ENCODE data around the gene NR2F1. TPM values are rescaled to one million over a fixed set of nuclear protein-coding genes. Genes with fewer than 3 reads are reported as not detected.

The NR2F1 gene
- total and polyA plus RNA-seq, 7 donors, result 0.39 to 1.4 (median 1.2) TPM

DNA sequence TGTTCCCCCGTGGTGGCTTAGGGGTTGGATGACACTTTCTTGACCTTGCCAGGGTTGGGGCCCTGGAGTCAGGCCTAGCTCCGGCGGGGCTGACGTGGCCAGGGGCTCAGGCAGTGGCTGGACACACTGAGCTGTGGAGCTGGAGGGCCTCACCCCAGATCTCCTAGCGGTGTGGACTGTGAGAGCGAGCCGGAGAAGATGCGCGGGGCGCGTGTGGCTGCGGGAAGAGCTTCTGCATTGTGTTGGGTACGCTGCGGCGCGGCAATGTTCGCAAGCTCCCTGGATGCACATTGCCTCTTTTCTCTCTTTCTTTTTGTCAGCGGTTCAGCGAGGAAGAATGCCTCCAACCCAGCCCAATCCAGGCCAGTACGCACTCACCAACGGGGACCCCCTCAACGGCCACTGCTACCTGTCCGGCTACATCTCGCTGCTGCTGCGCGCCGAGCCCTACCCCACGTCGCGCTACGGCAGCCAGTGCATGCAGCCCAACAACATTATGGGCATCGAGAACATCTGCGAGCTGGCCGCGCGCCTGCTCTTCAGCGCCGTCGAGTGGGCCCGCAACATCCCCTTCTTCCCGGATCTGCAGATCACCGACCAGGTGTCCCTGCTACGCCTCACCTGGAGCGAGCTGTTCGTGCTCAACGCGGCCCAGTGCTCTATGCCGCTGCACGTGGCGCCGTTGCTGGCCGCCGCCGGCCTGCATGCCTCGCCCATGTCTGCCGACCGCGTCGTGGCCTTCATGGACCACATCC lies 4.8 kb downstream of the NR2F1 start:
- Histone ChIP-seq H3K9me3 (no peaks in the 10 kb centered on the region), H3K36me3 (ENCODE audit: insufficient read depth in 1 of 2, low read depth in 1 of 2) (no peaks in the 10 kb centered on the region), H3K4me3 (no peak overlapping the region), H3K27ac (no peak overlapping the region), H3K27me3 (ENCODE audit: insufficient read depth in 3 of 3, low read length in 2 of 3) (peaks cover 0 to 17% (median 0%) of the 10 kb centered on the region in 3 donors), H3K4me1 (no peaks in the 10 kb centered on the region)
- intact Hi-C loops (cut with DNase I), result loop anchor here in 1 of 2 donors (10.0 kb wide), 1 partner anchor 327 kb away; no protein-coding TSS in a partner anchor
- WGBS, 3 donors, result 72 to 80% (median 78%) methylated on average over 58 to 59 of the region's 59 CpGs
- ATAC-seq (no peak), DNase-seq (peak in 1 of 2 donors; percentile 49)
- no peak for TF ChIP-seq CTCF (IDR thresholded peaks at IDR 0.05)

DNA sequence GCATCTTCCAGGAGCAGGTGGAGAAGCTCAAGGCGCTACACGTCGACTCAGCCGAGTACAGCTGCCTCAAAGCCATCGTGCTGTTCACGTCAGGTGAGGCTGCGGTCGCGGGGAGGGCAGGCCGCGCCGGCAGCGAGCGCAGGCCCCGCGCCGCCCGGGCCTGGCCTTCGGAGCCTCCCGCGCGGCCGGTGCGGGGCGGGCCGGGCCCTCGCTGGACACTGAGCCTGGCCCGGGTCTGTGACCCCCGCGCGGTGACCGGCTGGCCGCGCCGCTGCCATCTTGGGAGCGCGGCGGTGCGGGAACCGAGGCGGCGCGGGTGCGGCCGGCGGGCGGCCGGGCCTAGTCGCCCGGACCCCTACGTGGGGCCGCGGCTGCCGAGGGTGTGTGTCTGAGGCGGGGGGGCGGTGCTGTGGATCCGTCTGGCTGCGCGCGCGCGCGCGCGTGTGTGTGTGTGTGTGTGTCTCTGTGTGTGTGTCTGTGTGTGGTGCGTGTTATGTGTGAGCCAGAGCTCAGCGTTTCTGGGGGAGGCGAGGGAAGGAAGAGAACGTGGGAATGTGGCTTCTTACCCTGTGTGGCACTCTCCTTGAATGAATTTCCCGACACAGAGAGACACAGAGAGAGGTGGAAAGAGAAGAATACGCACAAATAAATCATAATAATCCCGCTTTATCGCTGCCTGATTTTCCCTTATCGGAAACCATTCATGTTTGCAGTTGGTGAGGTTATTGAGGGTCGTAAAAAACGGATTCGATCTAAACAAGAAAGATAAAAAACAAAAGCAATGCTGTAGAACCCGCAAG lies 5.5 kb downstream of the NR2F1 start:
- ATAC-seq, result no peak
- no peaks in the 10 kb centered on the region for H3K9me3 ChIP-seq
- H3K36me3 ChIP-seq (ENCODE audit: insufficient read depth in 1 of 2, low read depth in 1 of 2), result no peaks in the 10 kb centered on the region
- peaks cover 0 to 14% (median 0%) of the 10 kb centered on the region in 3 donors for H3K27me3 ChIP-seq (ENCODE audit: insufficient read depth in 3 of 3, low read length in 2 of 3)
- no peaks in the 10 kb centered on the region for H3K4me1 ChIP-seq
- no peak for DNase-seq
- H3K4me3 ChIP-seq, result no peak overlapping the region
- no peak for TF ChIP-seq CTCF (IDR thresholded peaks at IDR 0.05)
- intact Hi-C loops (cut with DNase I), result loop anchor here in 1 of 2 donors (10.0 kb wide), 1 partner anchor 326 kb away; no protein-coding TSS in a partner anchor
- H3K27ac ChIP-seq, result no peak overlapping the region
- WGBS, 3 donors, result 72 to 76% (median 73%) methylated on average over 50 to 78 of the region's 78 CpGs

DNA sequence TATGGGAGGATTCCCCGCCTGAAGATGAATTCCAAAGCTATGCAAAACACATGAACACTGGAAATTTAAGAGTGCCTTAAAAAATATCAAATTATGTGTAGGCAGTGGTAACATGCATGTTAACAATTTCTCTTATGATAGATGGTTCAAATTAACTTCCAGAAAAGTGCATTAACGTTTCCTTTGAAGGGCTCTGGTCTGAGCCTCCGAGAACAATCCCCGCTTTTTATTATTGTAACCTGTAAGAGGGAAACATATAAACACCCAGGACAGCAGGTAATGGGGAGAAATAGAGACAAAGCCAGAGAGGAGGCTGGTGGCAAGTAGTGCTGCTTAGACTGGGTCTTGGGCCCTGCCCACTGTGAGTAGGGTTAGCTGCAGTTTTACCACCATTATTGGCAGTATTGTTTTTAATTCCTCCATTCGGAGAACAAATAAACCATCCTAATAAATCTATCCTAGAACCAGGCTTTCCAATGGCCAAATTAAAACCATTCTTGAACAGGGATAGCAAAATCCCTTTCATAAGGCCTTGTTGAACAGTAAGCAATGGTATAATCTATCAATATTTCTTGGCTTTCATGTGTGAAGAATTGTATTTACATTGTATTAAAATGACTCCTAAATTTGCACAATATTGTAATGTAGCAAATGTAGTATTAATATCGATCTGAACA lies 6.3 kb downstream of the NR2F1 start:
- intact Hi-C loops (cut with DNase I), result loop anchor here in 1 of 2 donors (10.0 kb wide), 1 partner anchor 326 kb away; no protein-coding TSS in a partner anchor
- H3K27me3 ChIP-seq (ENCODE audit: insufficient read depth in 3 of 3, low read length in 2 of 3), result peaks cover 0 to 16% (median 0%) of the 10 kb centered on the region in 3 donors
- H3K27ac ChIP-seq, result no peak overlapping the region
- TF ChIP-seq CTCF (IDR thresholded peaks at IDR 0.05), result no peak
- no peaks in the 10 kb centered on the region for H3K36me3 ChIP-seq (ENCODE audit: insufficient read depth in 1 of 2, low read depth in 1 of 2)
- ATAC-seq (no peak), DNase-seq (no peak)
- H3K4me3 ChIP-seq, result no peak overlapping the region
- WGBS, 3 donors, result 89 to 93% (median 93%) methylated on average over 6 of the region's 6 CpGs
- no peaks in the 10 kb centered on the region for H3K4me1 ChIP-seq
- H3K9me3 ChIP-seq, result no peaks in the 10 kb centered on the region

DNA sequence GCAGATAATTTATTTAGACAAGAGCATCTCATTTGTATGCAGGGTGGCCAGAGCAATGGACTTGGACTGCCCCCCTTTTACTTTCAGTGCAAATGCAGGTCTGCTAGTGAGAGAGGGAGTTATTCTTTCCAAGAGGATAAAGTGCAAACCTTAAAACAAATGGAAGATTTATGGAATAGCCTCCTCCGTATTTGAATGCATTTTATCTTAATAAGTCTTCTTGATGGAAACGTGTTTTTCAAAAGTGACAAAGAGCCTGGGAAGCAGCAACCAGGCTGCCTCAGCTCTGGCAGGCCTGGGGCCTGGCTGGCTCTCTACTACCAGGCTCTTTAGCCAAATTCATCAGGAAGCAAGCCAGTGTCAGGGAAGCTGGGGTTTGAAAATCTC lies 6.8 kb downstream of the NR2F1 start:
- ATAC-seq, result no peak
- no peak for TF ChIP-seq CTCF (IDR thresholded peaks at IDR 0.05)
- Histone ChIP-seq H3K4me1 (no peaks in the 10 kb centered on the region), H3K27ac (no peak overlapping the region), H3K4me3 (no peak overlapping the region), H3K27me3 (ENCODE audit: insufficient read depth in 3 of 3, low read length in 2 of 3) (peaks cover 0 to 21% (median 0%) of the 10 kb centered on the region in 3 donors), H3K36me3 (ENCODE audit: insufficient read depth in 1 of 2, low read depth in 1 of 2) (no peaks in the 10 kb centered on the region), H3K9me3 (no peaks in the 10 kb centered on the region)
- WGBS, 3 donors, result 50 to 75% (median 57%) methylated on average over 2 of the region's 2 CpGs
- intact Hi-C loops (cut with DNase I), result loop anchor here in 1 of 2 donors (10.0 kb wide), 1 partner anchor 325 kb away; no protein-coding TSS in a partner anchor
- no peak for DNase-seq

Measured in psoas muscle (tissue), 8 donors.